ENCODE data around the gene KLRG1.
A peak's percentile ranks its signal among the peaks of the same experiment; 100 is the strongest.

Gene KLRG1

DNA sequence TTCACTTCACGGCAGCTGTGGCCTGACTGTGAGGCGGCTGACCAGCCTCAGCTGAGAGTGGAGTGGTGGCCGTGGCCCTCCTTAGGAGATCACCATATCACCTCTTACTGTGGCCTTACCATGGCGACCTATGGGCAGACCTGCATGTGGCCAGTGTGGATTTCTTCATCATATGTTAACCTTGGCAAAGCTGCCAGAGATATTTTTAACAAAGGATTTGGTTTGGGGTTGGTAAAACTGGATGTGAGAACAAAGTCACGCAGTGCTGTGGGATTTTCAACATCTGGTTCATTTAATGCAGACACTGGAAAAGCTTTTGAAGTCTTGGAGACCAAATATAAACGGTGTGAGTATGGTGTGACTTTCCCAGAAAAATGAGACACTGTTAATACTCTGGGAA, 46.9 kb downstream of the KLRG1 start:
- H3K27ac ChIP-seq (ENCODE audit: low read length) = no peak overlapping the region
- no peaks in the 10 kb centered on the region for H3K9me3 ChIP-seq (ENCODE audit: insufficient read depth, low read length, severe bottlenecking)
- no peaks in the 10 kb centered on the region for H3K27me3 ChIP-seq (ENCODE audit: insufficient read depth, low read length, poor library complexity)
- DNase-seq (no peak), ATAC-seq (ENCODE audit: insufficient read depth, low read depth) (no peak)
- no peak for TF ChIP-seq EZH2 (IDR thresholded peaks at IDR 0.05; ENCODE audit: borderline replicate concordance, low read depth, low read length, severe bottlenecking)
- TF ChIP-seq, protein P1, sequence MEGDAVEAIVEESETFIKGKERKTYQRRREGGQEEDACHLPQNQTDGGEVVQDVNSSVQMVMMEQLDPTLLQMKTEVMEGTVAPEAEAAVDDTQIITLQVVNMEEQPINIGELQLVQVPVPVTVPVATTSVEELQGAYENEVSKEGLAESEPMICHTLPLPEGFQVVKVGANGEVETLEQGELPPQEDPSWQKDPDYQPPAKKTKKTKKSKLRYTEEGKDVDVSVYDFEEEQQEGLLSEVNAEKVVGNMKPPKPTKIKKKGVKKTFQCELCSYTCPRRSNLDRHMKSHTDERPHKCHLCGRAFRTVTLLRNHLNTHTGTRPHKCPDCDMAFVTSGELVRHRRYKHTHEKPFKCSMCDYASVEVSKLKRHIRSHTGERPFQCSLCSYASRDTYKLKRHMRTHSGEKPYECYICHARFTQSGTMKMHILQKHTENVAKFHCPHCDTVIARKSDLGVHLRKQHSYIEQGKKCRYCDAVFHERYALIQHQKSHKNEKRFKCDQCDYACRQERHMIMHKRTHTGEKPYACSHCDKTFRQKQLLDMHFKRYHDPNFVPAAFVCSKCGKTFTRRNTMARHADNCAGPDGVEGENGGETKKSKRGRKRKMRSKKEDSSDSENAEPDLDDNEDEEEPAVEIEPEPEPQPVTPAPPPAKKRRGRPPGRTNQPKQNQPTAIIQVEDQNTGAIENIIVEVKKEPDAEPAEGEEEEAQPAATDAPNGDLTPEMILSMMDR (IDR thresholded peaks at IDR 0.05; ENCODE audit: borderline replicate concordance, extremely low read depth, low read length, poor library complexity, severe bottlenecking) = no peak
- H3K4me2 ChIP-seq (ENCODE audit: insufficient read depth, low read length) = no peak overlapping the region
- H2AFZ ChIP-seq (ENCODE audit: low read depth, low read length) = no peak overlapping the region
- H3K79me2 ChIP-seq (ENCODE audit: insufficient read depth, low read length) = no peaks in the 10 kb centered on the region
- H3K4me3 ChIP-seq (ENCODE audit: low read depth in 1 of 2, low read length in 2 of 2) = no peak overlapping the region
- H3K9ac ChIP-seq (ENCODE audit: low read depth, low read length) = no peak overlapping the region
- H3K36me3 ChIP-seq (ENCODE audit: insufficient read depth, low read length) = no peaks in the 10 kb centered on the region
- no peaks in the 10 kb centered on the region for H4K20me1 ChIP-seq (ENCODE audit: insufficient read depth, low read length)
- no peaks in the 10 kb centered on the region for H3K4me1 ChIP-seq (ENCODE audit: insufficient read depth, low read length)

DNA sequence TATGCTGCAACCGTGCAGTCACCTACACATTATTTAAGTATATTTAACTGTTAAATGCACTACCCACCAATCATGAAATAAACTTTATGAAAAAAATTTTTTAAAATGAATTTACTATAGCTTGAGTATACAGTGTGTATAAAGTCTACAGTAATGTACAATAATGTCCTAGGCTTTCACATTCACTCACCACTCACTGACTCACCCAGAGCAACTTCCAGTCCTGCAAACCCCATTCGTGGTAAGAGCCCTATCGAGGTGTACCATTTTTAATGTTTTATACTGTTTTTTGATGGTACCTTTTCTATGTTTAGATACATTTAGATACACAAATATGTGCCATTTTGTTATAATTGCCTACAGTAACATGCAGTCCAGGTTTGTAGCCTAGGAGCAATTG, 48.1 kb downstream of the KLRG1 start:
- ATAC-seq (ENCODE audit: insufficient read depth, low read depth) = no peak
- Histone ChIP-seq H3K4me3 (ENCODE audit: low read depth in 1 of 2, low read length in 2 of 2) (no peak overlapping the region), H2AFZ (ENCODE audit: low read depth, low read length) (no peak overlapping the region)

GRCh38 chr12:9039397-9039977, 50.1 kb downstream of the KLRG1 start:
- no peak overlapping the region for H3K4me2 ChIP-seq (ENCODE audit: insufficient read depth, low read length)
- no peaks in the 10 kb centered on the region for H3K9me3 ChIP-seq (ENCODE audit: insufficient read depth, low read length, severe bottlenecking)
- H4K20me1 ChIP-seq (ENCODE audit: insufficient read depth, low read length) = no peaks in the 10 kb centered on the region
- no peak overlapping the region for H3K4me3 ChIP-seq (ENCODE audit: low read depth in 1 of 2, low read length in 2 of 2)
- no peak overlapping the region for H3K27ac ChIP-seq (ENCODE audit: low read length)
- DNase-seq (peak; percentile 16), ATAC-seq (ENCODE audit: insufficient read depth, low read depth) (peak; percentile 75)
- no peaks in the 10 kb centered on the region for H3K4me1 ChIP-seq (ENCODE audit: insufficient read depth, low read length)
- H3K27me3 ChIP-seq (ENCODE audit: insufficient read depth, low read length, poor library complexity) = no peaks in the 10 kb centered on the region
- no peak for TF ChIP-seq EZH2 (IDR thresholded peaks at IDR 0.05; ENCODE audit: borderline replicate concordance, low read depth, low read length, severe bottlenecking)
- TF ChIP-seq, protein P1 (IDR thresholded peaks at IDR 0.05; ENCODE audit: borderline replicate concordance, extremely low read depth, low read length, poor library complexity, severe bottlenecking) = peak; percentile 84
- H3K9ac ChIP-seq (ENCODE audit: low read depth, low read length) = no peak overlapping the region
- H3K79me2 ChIP-seq (ENCODE audit: insufficient read depth, low read length) = no peaks in the 10 kb centered on the region
- H3K36me3 ChIP-seq (ENCODE audit: insufficient read depth, low read length) = no peaks in the 10 kb centered on the region
- H2AFZ ChIP-seq (ENCODE audit: low read depth, low read length) = no peak overlapping the region

More for the DNA sequence above, 48.1 kb downstream of the KLRG1 start:
- Histone ChIP-seq H3K4me2 (ENCODE audit: insufficient read depth, low read length) (no peak overlapping the region), H3K27me3 (ENCODE audit: insufficient read depth, low read length, poor library complexity) (no peaks in the 10 kb centered on the region), H4K20me1 (ENCODE audit: insufficient read depth, low read length) (no peaks in the 10 kb centered on the region), H3K79me2 (ENCODE audit: insufficient read depth, low read length) (no peaks in the 10 kb centered on the region), H3K27ac (ENCODE audit: low read length) (no peak overlapping the region), H3K9ac (ENCODE audit: low read depth, low read length) (no peak overlapping the region), H3K36me3 (ENCODE audit: insufficient read depth, low read length) (no peaks in the 10 kb centered on the region), H3K4me1 (ENCODE audit: insufficient read depth, low read length) (no peaks in the 10 kb centered on the region), H3K9me3 (ENCODE audit: insufficient read depth, low read length, severe bottlenecking) (no peaks in the 10 kb centered on the region)
- no peak for DNase-seq
- TF ChIP-seq, protein P1 (IDR thresholded peaks at IDR 0.05; ENCODE audit: borderline replicate concordance, extremely low read depth, low read length, poor library complexity, severe bottlenecking) = no peak

Measured in DND-41 (cell line).